DMS153 (cell line): Measurements from ENCODE around the gene DPH1.
A peak's percentile ranks its signal among the peaks of the same experiment; 100 is the strongest.
"Not testable (repeated sequence)": the region's sequence is repeated elsewhere in the genome, so short reads cannot be mapped to it uniquely, and the experiment has no call there.

Experiments
- DNase-seq: peaks from one replicate; lab custom pipeline; 2025; lab: John Stamatoyannopoulos, UW

The DPH1 gene

GRCh38 chr17:2029911-2030778 is at the start of gene DPH1:
TSS of gene DPH1 (plus strand) at chr17:2030153. CDS start at chr17:2030170, 17 bp downstream.
- peak; percentile 66 for DNase-seq

DNA sequence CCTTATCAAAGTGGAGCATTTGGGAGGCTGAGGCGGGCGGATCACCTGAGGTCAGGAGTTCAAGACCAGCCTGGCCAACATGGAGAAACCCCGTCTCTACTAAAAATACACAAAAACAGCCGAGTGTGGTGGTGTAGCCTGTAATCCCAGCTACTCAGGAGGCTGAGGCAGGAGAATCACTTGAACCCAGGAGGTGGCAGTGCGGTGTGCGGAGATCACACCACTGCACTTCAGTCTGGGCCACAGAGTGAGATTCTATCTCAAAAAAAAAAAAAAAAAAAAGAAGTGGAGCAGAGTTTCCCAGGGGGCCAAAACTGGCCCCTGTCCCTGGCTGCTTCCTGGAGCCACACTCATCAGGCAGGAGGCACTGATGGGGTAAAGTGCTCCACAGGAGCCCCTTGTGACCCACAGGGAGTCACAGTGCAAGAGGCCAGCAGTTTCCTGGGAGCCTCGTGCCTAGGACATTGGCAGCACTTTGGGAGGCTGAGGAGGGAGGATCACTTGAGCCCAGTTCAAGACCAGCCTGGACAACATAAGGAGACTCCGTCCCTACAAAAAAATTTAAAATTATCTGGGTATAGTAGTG is 49.2 kb upstream of the DPH1 start:
- DNase-seq = no peak

GRCh38 chr17:1982793-1983366 is 47.1 kb upstream of the DPH1 start:
- not testable (repeated sequence) for DNase-seq

- no peak for DNase-seq
Measured at GRCh38 chr17:1985093-1985492, 44.9 kb upstream of the DPH1 start.

DNA sequence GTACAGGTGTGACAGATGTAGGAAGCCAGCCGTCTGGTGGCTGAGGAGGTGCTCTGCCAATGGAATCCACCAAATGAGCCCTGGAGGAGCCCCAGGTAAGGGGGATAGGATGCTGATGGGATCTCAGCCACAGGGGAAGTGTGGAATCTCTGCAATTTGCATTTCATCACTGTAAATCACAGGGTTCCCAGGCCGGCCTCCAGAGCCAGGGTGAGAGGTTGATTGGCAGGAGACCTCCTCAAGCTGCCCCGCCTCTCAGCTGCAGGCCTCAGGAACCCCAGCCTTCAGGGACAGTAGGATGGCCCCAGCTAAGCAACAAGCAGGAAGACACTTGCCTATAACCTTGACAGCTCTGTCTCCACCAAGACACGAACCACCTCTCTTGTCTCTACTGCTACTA is 44.3 kb upstream of the DPH1 start:
- DNase-seq = no peak

DNA sequence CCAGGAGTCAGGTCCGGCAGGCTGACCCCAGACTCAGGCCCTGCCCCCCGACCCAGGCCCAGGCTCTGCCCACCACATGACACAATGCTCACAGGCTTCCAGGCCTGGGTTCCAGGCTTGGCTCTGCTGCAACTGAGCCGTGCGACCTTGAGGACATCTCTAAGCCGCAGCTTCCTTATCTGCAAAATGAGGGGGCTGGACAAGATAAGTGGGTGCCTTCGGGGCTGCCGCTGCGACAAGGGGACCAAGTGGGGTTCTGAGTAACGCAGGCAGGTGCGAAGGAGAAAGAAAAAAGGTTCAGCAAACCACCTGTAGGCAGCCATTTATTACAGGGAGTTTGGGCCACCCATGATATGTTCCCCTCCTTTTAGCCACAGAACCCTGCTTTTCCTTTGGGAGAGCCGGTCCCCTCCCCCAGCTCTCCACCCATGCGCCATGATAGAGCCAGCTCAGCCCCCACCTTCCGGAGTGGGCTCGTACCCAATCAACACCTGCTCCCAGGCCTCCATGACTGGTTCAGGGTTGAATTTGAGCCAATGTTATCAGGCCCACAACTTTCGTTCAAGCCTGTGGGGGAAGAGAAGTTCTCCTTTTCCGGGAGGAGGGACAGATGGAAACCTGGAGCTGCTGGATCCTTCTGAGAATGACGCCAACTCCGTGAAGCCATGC is 43.0 kb upstream of the DPH1 start:
- no peak for DNase-seq

GRCh38 chr17:1989135-1989534 is 40.8 kb upstream of the DPH1 start:
- no peak for DNase-seq

- no peak for DNase-seq
Measured at GRCh38 chr17:1992541-1992940, 37.4 kb upstream of the DPH1 start.

- DNase-seq = no peak
Measured at GRCh38 chr17:1994707-1995106, 35.2 kb upstream of the DPH1 start.

GRCh38 chr17:1995321-1995892 is 34.5 kb upstream of the DPH1 start:
- DNase-seq = no peak

- no peak for DNase-seq
Measured at GRCh38 chr17:1995907-1996799, 33.8 kb upstream of the DPH1 start.

DNA sequence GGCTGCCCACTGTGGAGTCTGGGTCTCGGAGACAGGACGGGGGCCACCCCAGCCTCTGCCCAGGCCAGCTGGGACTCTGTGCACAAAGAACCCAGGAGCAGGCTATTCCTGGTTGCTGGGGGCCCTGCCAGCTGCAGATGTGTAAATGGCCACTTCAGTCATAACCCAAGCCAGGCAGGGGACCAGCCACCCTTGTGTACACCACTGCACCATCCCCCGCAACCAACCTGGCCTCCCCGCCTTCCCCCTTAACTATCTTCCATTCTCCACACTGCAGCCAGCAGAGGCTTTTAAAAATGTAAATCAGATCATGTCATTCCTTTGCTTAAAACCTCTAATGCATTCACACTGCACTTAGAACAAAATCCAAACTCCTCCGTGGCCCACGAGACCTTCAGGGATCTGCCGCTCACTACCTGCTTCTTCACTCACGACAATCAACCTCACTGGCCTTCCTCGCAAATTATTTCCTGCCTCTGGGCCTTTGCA is 33.1 kb upstream of the DPH1 start:
- DNase-seq = no peak

GRCh38 chr17:1997289-1997926 is 32.5 kb upstream of the DPH1 start:
- DNase-seq = peak; percentile 8

DNA sequence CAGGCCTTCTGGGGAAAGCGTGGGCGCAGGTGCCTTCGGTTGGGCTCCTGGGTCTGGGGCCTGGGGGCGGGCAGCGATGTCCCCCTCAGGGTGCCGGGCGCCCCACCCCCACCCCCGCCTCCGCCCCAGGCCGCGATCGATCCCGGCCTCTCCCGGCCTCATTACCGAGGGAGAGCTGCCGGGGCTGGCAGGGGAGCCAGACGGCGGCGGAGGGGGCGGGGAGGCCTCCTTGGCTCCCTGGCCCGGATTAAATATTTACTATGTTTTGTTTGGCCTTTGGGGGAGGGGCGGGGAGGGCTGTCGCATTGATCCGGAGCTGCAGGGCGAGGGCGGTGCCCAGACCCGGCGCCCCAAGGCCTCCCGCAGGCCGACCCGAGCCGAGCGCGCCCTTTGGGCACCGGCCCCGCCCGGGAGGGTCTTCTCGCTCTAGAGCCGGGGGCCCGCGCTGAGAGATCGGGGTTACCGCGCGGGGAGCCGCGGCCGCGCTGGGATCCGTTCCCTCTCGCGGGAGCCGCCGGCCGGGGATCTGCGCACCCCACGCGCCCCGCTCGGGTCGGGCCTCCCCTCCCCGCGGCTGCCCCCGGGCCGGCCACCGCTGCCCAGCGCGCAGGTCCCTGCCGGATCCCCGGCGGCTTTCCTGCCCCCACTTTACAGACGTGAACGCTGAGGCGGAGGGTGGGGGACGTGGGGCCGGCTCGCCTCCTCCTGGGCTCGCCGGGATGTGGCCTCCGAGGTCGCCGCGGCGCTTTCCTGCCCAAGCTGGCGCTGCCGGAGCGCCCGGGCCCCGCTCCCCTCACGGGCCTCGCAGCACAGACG is 31.8 kb upstream of the DPH1 start:
- peak; percentile 27 for DNase-seq

GRCh38 chr17:1999557-2000251 is 30.2 kb upstream of the DPH1 start:
- DNase-seq = peak; percentile 73

- no peak for DNase-seq
Measured at GRCh38 chr17:2002767-2003329, 27.1 kb upstream of the DPH1 start.

- no peak for DNase-seq
Measured at GRCh38 chr17:2003525-2003924, 26.4 kb upstream of the DPH1 start.

DNA sequence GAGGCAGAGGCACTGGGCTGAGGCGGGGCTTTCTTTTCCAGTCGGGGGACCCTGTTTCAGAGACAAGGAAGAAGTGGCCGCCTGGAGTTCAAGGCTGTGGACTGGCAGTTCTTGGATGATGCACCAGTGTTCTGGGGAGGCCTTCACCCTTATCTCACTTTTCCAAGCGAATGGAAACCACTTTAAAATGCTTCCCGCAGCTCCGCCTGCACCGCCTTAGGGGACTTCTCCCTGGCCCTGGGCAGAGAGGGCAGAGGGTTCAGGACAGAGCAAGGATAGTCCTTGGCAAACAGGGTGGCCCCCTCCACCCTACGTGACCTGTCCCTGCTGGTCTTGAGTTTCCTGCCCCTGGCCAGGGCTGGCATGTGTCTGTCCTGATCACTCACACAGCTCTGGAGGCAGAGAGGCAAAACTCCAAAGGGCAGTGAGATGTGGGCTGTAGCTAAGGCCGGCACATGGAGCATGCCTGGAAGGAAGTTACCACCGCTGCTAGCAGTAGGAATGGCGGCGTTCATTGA is 25.5 kb upstream of the DPH1 start:
- DNase-seq = no peak
